Measurements from ENCODE around the gene TMEM220.

The TMEM220 gene

DNA sequence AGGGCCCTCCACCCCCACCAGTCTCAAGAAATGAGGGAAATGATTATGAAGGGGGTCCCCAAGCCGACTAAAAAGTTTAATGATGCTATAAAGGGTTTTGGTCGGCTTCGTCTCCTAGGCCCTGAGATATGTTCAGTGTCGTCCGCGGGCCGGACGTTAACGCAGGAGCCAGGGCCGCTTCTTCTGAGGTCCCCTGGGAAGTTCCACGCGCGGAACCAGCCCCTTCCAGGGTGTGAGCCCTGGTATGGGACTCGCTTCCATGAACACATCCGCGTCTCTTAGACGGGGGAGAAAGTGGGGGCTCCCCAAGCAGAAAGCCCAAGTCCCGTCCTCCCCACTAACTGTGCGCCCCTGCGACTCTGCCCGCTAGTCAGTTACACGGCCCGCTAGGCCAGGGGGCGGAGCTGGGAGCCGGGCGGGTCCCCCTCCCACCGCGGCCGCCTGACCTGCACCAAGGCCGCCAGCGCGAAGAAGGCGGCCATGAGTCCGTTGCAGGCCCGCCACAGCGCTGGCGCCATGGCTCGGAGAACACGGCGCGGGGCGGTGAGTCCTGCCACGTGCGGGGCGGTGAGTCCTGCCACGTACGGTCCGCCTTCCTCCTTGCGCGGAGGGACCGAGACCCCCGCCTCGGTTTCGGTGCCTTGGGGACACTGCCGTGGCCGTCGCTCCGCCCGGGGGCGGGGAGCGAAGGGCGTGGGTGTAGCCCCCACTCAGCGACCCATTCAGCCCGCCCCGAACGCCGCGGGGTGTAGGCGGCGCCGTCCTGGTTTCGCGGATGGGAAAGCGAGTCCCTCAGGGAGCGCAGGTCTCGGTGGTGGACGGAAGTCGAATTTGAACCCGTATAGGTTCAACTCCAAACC is at the start of gene TMEM220:
Gene TMEM220, minus strand, starts transcription at position 690 of the 860 bp plus-strand sequence. Its CDS starts 172 bp downstream, at position 518.
- peak within 1 kb of the TSS; percentile 58 for H3K4me3 ChIP-seq (ENCODE audit: low read length)
- TF ChIP-seq, protein P1, sequence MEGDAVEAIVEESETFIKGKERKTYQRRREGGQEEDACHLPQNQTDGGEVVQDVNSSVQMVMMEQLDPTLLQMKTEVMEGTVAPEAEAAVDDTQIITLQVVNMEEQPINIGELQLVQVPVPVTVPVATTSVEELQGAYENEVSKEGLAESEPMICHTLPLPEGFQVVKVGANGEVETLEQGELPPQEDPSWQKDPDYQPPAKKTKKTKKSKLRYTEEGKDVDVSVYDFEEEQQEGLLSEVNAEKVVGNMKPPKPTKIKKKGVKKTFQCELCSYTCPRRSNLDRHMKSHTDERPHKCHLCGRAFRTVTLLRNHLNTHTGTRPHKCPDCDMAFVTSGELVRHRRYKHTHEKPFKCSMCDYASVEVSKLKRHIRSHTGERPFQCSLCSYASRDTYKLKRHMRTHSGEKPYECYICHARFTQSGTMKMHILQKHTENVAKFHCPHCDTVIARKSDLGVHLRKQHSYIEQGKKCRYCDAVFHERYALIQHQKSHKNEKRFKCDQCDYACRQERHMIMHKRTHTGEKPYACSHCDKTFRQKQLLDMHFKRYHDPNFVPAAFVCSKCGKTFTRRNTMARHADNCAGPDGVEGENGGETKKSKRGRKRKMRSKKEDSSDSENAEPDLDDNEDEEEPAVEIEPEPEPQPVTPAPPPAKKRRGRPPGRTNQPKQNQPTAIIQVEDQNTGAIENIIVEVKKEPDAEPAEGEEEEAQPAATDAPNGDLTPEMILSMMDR (conservative IDR thresholded peaks at IDR 0.05; ENCODE audit: low read depth, low read length): no peak
- DNase-seq (ENCODE audit: low read depth): no peak

DNA sequence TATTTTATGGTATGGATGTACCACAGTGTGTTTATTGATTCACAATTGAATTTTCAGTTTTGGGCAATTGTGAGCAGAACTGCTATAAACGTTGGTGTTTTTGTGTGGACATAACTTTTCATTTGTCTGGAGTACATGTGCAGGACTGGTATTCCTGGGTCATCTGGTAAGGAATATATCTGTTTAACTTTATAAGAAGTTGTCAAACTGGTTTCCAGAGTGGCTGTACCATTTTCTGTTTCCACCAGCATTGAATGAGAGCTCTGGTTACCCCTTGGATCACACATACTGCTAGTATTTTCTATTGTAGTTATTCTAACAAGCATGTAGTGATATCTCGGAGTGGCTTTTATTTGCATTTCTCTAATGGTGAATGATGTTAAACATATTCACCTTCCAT is 49.8 kb upstream of the TMEM220 start:
- no peak overlapping the region for H3K4me3 ChIP-seq (ENCODE audit: low read length)
- no peak for DNase-seq (ENCODE audit: low read depth)
- TF ChIP-seq, protein P1 (conservative IDR thresholded peaks at IDR 0.05; ENCODE audit: low read depth, low read length): no peak

DNA sequence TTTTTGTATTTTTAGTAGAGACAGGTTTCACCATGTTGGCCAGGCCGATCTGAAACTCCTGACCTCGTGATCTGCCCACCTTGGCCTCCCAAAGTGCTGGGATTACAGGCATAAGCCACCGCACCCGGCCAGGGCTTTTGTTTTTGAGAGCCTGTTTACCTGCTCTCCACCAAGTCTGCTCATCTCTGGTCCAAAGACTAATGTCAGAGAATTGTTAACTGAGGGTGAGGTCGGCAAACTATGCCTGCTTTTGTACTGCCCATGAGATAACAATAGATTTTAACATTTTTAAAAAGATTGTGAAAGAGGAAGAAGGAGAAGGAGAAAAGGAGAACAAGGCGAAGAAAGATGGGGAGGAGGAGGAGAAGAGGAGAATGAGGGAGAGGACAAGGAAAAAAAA is 48.1 kb upstream of the TMEM220 start:
- no peak overlapping the region for H3K4me3 ChIP-seq (ENCODE audit: low read length)
- TF ChIP-seq, protein P1 (conservative IDR thresholded peaks at IDR 0.05; ENCODE audit: low read depth, low read length): no peak
- DNase-seq (ENCODE audit: low read depth): no peak

DNA sequence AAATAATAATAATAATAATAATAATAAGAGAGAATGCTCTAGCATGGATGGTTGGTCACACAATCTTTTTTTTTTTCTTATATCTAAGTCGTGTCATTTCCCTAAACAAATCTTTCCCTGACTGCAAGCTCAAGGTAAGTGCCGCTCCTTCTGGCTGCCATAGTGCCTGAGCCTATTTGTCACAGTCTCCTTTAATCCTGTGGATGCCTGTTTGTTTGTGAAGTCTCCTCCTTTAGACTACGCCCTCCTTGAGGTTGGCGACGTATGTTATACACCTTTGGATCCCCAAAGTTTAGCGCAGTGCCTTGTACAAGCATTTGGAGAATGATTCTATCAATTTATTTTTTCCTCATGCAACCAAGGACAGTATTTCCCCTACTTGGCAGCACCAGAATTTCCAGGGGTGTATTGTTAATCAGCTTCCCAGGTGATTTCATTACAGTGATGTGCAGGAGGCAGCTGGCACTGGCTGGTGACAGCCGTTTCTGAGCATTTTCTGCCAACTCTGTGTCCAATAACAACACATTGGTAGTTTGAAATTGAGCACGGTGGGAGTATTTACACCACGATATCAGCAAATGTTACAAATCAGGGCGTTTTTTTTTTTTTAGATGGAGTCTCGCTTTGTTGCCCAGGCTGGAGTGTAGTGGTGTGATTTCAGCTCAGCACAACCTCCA is 47.4 kb upstream of the TMEM220 start:
- H3K4me3 ChIP-seq (ENCODE audit: low read length): no peak overlapping the region
- TF ChIP-seq, protein P1 (conservative IDR thresholded peaks at IDR 0.05; ENCODE audit: low read depth, low read length): no peak
- DNase-seq (ENCODE audit: low read depth): no peak

DNA sequence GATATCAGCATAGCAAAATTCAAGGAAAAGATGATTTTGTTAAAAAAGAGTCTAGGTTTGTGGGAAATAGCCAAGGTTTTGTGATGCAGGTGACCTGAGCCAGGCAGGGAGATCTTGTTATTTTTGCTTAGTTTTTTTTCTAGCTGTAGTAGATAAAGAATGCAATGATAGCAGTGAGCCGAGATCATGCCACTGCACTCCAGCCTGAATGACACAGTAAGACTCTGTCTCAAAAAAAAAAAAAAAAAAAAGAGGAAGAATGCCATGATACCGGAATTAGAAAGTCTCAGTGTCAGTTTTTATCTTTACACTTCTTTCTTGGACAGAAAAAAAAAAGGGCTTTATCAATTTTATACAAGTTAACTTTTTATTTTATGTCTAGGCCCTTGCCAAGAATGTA is 46.6 kb upstream of the TMEM220 start:
- TF ChIP-seq, protein P1 (conservative IDR thresholded peaks at IDR 0.05; ENCODE audit: low read depth, low read length): no peak
- DNase-seq (ENCODE audit: low read depth): no peak
- no peak overlapping the region for H3K4me3 ChIP-seq (ENCODE audit: low read length)

DNA sequence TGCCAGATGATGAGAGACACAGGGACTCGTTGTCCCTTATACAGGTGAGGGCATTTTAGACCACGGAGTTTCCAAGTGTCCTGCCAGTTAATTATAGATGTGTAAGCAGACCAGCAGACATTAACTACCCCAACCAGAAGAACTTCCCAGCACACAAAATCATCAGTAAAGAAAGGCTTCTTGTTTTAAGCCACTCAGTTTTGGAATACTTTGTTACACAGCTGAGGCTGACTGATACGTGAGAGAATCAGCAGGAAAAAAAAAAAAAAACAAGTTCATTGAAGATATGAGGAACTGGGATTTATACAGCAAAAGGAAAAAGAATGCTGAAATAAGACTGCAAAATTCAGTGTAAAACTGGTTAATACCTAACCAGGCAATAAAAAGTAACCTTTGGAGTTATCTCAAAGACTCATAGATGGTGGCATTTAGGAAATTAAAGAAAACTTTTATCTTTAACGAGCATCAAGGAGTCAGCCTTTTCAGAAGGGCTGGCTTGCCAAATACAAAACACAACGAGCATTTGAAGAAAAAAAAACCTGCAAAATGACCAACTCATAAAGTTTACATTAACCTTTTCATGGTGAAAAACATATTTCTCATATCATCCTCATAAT is 46.0 kb upstream of the TMEM220 start:
- TF ChIP-seq, protein P1 (conservative IDR thresholded peaks at IDR 0.05; ENCODE audit: low read depth, low read length): no peak
- no peak for DNase-seq (ENCODE audit: low read depth)

More for the DNA sequence above, 46.0 kb upstream of the TMEM220 start:
- no peak overlapping the region for H3K4me3 ChIP-seq (ENCODE audit: low read length)

All from retinal pigment epithelial cell (primary cell).